AG04449 (cell line): ENCODE measurements around the gene SMIM31.

Source experiments
- CTCF ChIA-PET: fragments of 350-600 bp; formaldehyde crosslinking; extraction: SDS; loops from one replicate; lab custom pipeline; 2021; ENCODE audit warnings: antibody characterized with exemption; lab: Yijun Ruan, JAX
- POLR2A ChIA-PET: fragments of 400-600, 350-600 bp; formaldehyde crosslinking; extraction: SDS; loops from one replicate; lab custom pipeline; 2020; ENCODE audit warnings: antibody characterized with exemption, inconsistent platforms; lab: Yijun Ruan, JAX
- DNase-seq: peaks from one replicate; pipeline ENCODE4 v3.0.0-alpha.2; 2010; ENCODE audit warnings: low read depth, low spot score
- H3K4me3 ChIP-seq: 2 replicates; pipeline ENCODE4 v1.5.1; 2011; ENCODE audit warnings: low read depth, mild to moderate bottlenecking, control low read depth, low read length
- TF ChIP-seq, protein P1 (sequence below): IDR thresholded peaks from one replicate; pipeline ENCODE4 v1.5.1; 2011; ENCODE audit warnings: mild to moderate bottlenecking, moderate library complexity, low read length, control low read depth, inconsistent platforms; ENCODE audit not compliant: insufficient read depth; ENCODE audit errors: missing control alignments

The SMIM31 gene

GRCh38 chr4:164761746-164762275, 7.9 kb downstream of the SMIM31 start:
- no peak overlapping the region for H3K4me3 ChIP-seq
- no peak for DNase-seq
- POLR2A ChIA-PET = no interaction called here
- TF ChIP-seq, protein P1, sequence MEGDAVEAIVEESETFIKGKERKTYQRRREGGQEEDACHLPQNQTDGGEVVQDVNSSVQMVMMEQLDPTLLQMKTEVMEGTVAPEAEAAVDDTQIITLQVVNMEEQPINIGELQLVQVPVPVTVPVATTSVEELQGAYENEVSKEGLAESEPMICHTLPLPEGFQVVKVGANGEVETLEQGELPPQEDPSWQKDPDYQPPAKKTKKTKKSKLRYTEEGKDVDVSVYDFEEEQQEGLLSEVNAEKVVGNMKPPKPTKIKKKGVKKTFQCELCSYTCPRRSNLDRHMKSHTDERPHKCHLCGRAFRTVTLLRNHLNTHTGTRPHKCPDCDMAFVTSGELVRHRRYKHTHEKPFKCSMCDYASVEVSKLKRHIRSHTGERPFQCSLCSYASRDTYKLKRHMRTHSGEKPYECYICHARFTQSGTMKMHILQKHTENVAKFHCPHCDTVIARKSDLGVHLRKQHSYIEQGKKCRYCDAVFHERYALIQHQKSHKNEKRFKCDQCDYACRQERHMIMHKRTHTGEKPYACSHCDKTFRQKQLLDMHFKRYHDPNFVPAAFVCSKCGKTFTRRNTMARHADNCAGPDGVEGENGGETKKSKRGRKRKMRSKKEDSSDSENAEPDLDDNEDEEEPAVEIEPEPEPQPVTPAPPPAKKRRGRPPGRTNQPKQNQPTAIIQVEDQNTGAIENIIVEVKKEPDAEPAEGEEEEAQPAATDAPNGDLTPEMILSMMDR = no peak
- CTCF ChIA-PET = no interaction called here

DNA sequence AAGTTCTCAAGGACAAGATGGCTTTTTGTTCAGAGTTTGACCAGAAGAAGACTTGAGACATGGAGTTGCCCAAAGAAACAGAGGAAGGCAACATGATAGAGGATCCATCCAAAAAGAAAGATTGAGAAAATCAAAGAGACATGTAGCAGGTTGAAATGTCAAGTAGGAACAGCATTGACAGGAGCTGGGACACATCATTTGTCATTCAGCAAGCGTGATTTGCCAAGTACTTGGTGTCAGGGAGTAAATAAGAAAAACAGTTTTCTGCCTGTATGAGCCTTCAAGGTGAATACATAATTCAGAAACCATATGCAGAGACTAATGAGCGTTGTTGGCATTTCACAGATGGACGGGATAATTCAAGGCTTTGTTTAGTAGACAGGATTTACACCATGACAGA, 11.2 kb downstream of the SMIM31 start:
- CTCF ChIA-PET = no interaction called here
- H3K4me3 ChIP-seq = no peak overlapping the region
- POLR2A ChIA-PET = no interaction called here
- TF ChIP-seq, protein P1 = no peak
- DNase-seq = no peak

GRCh38 chr4:164765833-164766232, 11.9 kb downstream of the SMIM31 start:
- H3K4me3 ChIP-seq = no peak overlapping the region
- ChIA-PET CTCF (no interaction called here), POLR2A (no interaction called here)
- no peak for DNase-seq
- TF ChIP-seq, protein P1 = no peak

DNA sequence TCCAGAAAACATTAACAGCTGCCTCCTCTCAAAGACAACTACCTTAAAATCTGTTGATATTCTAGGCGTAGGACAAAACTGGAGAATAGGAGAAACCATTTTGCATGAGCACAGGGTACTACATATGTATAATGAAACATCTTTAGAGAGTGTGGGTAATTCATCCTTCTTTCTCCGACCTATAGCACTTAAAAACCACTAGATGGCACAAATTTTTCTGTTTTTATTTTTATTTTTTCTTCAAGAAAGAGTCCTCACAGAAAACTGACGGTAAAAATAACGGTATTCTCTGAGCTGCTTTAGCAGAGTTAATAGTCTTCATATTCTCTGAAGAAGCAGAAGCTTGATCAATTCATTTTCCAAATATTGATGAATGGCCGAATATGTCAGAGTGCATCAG, 14.6 kb downstream of the SMIM31 start:
- ChIA-PET CTCF (interaction anchor here (0.7 to 4.9 kb wide), 7 partner anchors 10 to 573 kb away, joined by 3 to 71 read pairs (median 8); no protein-coding TSS in a partner anchor), POLR2A (no interaction called here)
- H3K4me3 ChIP-seq = no peak overlapping the region
- TF ChIP-seq, protein P1 = peak; percentile 0
- DNase-seq = no peak

DNA sequence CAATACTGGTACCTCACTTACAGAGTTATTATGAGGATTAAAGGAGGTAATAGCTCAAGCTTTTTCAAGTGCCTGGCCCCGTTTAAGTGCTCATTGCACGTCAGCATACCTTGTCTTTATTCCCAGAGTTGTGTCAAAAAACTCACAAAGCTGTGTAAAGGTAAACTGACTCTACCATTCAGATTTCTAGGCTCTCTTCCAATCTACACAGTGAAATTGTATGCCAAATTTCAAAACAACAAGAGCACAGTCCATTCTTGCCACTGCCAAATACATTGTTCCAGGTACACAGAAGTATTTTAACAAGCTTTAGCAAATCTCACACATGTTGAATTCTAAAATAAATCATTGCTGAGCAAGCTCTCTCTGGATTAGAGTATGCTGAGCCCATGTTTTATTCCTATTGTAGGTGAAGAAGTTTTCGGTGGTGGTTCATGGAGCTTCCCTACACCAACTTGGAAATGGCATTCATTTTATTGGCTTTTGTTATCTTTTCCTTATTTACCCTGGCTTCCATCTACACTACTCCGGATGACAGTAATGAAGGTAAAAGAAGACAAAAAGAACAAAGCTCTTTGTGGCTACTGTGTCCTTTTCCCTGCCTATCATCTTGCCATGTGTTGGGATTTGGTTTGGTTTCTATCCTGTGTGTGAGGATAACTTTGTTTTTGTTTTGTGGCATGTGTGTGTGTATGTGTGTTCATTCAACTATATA, 16.2 kb downstream of the SMIM31 start:
- TF ChIP-seq, protein P1 = no peak
- DNase-seq = no peak
- ChIA-PET POLR2A (no interaction called here), CTCF (interaction anchor here (1.3 to 4.9 kb wide), 3 partner anchors 9 to 328 kb away, joined by 3 to 71 read pairs (median 17); no protein-coding TSS in a partner anchor)
- no peak overlapping the region for H3K4me3 ChIP-seq

- CTCF ChIA-PET = interaction anchor here (1.3 to 4.9 kb wide), 2 partner anchors 15 to 327 kb away, joined by 3 to 71 read pairs; no protein-coding TSS in a partner anchor
- DNase-seq = no peak
- POLR2A ChIA-PET = no interaction called here
Measured at GRCh38 chr4:164771088-164771487, 17.2 kb downstream of the SMIM31 start.

More at GRCh38 chr4:164771088-164771487, 17.2 kb downstream of the SMIM31 start:
- TF ChIP-seq, protein P1 = no peak
- H3K4me3 ChIP-seq = no peak overlapping the region
